HPDE6-E6E7 (cell line): Measurements from ENCODE around the gene SLC47A2.

Experiments used
- DNase-seq: peaks from one replicate; pipeline ENCODE4 v3.0.0; 2011; ENCODE audit warnings: missing footprints; ENCODE audit errors: extremely low spot score

The SLC47A2 gene

DNA sequence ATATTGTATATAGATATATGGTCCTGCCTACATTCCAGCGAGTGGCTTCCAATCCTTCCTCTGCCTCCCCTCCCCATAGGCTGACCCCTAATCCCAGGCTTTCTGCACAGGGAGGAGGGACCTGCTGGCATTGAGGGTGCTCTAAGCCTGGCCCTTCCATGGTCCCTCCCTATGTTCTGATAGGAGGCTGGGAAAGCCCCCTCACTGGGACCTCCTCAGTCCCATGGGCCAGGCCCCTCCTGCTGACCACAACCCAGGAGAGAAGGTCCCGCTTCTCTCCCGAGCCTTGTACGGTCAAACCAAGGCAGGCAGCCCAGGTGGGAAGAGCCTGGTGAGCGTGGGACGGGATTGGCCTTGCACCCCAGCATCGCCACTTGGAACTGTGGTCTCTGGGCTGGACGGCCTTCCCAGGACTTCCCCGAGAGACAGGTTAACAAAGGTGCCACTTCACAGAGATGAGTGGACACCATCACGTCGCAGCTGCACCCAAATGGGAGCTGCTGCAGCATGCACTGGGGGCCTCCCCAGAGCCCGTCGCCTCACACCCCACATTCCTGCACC lies 30.9 kb upstream of the SLC47A2 start:
- DNase-seq = no peak

DNA sequence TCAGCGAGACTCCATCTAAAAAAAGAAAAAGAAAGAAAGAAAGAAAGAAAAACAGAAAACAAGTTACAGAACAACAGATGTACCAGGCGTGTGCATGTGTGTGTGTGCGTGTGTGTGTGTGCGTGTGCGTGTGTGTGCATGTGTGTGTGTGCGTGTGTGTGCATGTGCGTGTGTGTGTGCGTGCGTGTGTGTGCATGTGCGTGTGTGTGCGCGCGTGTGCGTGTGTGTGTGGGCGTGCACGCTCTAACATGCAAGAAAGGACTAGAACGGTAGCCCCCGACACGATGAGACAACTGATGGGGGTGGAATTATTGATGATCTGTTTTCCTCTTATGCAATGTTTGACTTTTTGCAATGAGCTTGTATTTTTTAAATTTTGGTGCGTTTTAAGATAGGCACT lies 30.1 kb upstream of the SLC47A2 start:
- DNase-seq = no peak

DNA sequence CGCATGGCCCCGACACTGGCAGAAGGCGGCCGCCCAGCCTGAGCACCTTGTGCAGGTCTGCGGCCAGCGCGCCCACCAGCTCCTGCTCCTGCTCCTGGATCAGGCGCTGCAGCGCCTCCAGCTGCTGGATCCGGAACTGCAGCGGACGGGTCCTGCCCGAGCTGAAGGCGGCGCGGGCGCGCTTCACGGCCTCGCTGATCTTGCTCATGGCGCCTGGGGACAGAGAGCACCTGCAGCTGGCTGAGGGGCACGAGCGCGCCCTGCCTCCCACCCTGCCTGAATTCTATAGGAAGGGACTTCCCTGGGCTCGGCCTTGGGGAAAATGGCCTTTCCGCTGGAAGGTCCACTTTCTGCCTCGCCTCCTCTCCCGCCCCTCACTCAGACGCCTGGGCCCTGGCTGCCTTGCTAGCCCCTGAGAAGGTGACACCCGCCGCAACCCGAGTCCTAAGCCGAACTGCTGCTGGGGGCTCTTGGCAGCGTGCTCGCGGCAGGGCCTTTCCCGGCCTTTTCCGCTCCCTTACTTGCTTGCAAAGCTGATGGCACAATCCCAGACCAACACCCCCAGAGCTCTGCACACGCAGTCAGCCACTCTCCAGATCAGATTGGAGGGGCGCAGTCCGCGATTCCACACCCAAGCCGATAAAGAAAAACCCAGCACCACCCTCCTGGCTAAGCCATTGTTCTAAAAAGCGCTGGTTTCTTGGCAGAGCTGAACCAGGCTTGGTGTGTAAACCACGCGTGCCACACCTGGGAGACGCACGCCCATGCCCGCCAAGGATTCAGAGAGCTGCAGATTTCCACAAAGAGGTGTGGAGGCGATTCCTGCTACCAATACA lies 28.8 kb upstream of the SLC47A2 start:
- DNase-seq = no peak

DNA sequence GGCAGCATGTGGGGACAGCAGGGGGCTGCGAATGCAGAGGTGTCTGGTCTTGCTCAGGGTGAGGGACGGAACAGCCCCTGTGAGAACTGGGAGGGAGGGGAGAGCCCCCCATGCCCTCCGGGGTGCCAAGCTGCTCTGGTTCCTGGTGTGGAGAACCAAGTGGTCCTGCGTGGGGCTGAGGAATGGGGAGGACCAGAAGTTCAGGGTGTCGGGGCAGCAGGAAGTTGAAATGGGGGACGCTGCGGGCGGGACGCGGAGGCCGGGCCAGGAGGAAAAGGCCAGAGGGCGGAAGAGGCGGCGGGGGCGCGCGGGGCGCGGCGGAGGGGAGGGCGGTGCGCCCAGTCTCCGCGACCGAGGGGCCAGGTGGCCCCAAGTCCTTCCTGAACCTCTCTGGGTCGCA lies 28.1 kb upstream of the SLC47A2 start:
- DNase-seq = no peak

DNA sequence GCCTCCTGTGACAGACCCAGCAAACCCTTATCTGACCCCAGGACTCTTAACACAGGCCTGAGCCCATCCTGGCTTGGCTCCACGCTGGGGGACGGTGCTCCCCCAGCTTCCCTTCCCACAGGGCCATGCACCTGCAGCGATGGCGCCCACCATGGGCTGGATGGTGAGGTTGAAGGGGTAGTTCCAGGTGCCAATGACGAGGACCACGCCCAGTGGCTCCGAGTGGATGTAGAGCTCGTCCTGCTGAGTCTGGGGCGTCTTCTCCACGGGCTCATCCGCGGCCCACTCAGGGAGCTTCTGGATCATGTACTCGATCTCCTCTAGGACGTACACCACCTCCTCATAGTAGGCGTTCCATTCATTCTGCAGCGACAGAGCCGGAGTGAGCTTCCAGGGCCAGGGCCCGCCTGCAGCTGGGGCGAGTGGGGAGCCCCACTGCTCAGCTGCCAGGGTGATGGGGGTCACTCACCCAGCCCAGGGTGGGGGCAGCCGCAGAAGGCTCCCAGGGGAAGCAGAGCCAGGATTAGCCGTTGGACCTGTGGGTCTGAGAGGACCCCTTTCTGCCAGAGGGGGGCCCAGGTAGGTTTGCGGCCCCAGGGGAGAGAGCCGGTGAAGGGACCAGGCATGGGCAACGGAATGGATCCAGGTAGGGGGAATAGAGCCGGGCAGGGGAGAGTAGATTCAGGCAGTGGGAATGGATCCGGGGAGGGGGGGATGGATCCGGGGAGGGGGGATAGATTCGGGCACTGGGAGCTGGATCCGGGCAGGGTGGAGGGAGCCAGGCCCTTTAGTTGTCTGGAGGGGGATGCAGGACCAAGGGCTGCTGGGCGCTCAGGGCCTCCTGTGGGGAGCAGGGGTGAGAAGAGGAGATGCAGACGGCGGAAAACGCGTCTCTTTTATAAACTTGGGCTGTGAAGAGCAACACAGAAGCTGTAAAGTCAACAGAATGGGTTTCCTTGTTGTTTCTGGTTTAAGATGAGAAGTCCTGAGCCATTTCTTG lies 27.0 kb upstream of the SLC47A2 start:
- no peak for DNase-seq

DNA sequence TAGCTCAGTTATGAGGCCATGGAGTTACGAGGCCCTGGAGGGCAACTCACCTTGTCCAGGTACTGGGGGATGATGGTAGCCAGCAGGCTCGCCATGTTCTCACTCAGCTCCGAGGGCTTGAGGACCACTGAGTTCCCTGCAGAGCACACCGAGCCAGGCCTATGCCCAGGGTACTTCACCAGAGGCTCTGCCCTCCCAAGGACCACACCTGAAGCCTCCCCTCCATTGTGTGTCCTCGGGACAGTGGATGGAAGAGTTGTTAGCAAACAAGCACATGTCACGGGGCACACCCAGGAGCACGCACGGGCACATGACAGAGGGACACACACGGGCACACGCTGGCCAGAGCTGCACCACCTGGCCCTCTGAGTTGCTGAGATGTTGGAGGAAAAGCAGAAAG lies 26.1 kb upstream of the SLC47A2 start:
- DNase-seq = no peak

DNA sequence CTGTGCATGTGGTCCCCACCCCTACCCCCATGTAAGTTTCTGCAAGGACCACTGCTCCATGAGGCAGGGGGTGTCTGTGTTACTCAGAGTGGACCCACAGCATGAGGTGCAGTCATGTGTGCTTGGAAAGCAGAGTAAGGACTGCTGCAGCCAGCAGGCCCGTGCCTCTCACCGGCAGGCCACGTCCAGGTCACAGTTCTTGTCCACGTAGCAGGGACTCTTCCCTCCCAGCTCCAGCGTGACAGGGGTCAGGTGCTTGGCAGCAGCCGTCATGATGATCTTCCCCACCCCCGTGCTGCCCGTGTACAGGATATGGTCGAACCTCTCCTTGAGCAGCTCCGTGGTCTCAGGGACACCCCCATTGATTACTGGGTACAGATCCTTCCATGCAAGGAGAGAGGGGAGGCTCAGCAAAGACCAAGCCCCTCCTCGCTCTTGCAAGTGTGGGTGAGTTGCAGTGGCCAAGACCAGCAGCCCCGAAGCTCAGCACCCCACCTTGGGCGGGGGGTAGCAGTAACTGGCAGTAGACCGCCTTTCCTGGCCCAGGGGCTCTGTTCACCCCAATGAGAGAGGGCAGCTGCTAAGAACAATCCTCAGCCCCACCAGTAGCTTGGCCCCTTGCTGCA lies 25.6 kb upstream of the SLC47A2 start:
- no peak for DNase-seq

DNA sequence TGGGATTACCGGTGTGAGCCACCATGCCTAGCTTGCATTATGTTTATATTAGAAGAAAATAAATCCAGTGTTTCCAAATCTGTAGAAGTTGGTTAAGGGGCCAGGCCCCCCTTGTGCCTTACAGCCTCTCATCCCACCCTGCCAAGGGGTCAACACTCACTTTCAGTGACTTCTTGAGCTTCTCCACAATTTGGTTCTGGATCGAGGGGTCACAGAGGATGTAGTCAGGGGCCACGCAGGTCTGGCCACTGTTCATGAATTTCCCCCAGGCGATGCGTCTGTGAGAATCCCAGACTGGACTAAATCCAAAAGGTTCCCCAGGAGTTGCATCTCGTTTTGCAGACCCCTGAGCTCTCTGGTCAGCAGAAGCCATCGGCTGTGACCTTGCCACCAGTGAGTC lies 24.5 kb upstream of the SLC47A2 start:
- DNase-seq = no peak

DNA sequence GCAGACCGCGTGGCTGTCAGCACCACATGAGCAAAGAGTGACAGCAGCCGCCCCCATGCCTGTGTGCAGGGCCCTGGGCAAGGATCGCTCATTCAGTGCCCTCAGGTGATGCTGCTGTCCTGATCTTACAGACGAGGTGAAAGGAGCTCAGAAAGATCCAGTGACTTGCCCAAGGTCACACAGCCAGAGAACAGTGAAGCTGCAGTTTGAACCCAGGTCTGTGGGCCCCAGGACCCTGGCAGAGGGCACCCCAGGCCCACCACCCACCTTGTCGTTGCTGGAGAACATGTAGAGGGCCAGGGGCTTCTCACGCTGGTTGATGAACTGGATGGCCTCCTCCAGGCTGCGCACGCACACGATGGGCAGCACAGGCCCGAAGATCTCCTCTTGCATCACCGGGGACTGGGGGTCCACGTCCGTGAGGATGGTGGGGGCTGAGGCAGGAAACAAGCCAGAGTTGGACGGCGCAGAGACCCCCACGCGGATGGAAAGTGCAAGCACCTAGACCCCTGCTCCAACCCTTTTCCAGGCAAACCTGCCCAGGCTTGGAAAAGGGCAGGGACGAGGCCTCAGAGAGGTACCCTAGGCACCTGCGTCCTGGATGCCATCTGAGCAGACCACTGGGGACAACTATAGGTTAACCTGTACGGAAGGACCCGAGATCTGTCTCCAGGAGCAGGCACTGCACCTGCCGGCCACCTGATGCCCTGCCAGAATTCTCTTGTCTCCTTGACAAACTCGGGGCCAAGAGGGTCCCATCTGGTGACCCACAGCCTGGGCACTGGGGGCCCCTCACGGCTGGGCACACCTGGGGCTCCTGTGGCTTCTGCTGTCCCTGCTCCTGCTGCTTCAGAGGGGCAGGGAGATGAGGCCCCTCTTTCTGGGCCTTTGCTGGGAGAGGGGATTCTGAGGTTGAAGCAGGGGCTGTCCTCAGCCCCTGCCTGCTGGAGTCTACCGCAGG lies 23.1 kb upstream of the SLC47A2 start:
- DNase-seq = no peak

DNA sequence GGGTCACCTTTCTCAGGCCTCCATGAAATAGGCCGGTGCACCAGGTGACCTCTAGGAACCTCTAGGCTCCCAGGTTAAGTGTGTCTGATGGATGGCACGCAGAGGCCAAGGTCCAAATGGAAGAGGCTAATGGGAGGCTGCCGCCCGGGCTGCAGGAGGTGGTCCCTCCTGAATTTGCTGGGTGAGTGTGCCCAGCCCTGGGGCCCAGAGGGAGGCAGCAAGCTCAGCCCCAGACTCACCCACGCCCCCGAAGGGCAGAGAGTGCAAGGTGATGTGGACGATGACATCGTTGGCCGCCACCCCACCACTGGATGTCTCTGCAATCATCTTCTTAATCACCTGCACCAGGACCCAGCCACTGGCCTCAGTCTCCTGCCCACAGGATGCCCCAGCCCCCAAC lies 22.4 kb upstream of the SLC47A2 start:
- no peak for DNase-seq

DNA sequence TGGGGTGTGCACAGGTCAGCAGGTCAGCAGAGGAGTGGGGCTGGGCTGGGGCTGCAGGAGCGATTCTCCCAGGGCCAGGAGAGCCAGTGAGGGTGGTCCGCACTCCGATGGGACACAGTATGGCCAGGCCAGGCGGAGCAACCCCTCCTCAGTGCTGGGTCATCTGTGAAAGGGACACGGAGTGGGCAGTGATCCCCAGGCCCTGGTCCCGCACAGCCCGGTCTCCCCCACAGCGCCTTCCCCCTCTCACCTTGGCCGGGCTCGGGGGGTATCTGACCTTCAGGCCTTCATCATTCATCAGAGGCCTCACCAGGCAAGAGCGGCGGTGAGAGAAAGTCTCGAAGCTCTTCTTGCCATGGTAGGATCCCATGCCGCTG lies 21.7 kb upstream of the SLC47A2 start:
- DNase-seq = no peak

DNA sequence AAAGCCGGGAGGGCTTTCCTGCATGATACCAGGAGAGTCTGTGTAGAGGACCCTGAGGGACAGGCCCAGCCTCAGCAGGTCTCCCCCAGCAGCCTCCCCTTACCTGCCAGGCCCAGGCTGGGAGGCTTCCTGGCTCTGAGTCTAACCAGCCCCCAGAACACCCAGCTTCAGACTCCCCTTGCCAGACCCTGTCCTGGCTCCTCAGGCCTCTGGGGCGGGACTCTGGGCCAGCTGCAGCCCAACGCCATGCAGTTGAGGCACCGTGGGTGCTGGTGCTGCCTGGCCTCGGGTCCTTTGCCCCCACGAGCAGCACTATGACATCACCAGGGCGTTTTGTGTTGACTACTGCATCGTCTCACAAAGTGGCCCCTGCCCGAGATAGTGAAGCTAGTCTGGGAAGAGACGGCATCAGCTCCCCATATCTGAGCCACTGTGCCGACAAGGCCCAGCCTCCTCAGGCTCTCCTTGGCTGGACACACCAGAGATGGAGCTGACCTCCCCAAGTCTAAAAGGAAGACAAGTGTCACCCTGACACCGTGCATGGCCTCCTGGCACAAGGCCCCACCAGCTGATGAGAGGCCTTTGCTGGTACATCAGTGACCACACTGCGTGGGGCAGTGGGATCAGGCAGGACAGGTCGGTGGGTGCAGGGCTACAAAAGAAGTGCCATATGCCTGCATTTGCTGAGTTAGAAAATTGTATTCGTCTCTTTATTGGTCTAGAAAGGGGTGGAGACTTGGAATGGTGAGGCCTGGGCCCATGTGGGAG lies 21.1 kb upstream of the SLC47A2 start:
- no peak for DNase-seq

DNA sequence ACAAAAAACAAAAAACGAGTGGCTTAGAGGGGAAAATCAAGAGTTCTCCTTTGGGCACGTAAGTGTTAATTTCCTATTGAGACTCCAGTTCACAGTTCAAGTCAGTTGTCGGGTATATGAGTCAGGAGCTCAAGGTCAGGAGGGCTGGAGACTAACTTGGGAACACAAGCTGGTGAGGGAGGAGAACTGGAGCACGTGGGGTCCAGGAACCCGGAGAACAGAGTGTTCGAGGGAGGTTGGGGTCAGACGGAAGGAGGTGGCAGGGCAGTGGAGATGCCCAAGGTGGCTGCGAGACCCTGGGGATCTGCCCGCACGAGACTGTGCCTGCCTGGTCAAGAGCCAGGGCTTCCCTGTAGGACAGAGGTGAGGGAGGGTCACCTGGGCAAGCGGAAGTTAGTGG lies 19.7 kb upstream of the SLC47A2 start:
- DNase-seq = no peak

DNA sequence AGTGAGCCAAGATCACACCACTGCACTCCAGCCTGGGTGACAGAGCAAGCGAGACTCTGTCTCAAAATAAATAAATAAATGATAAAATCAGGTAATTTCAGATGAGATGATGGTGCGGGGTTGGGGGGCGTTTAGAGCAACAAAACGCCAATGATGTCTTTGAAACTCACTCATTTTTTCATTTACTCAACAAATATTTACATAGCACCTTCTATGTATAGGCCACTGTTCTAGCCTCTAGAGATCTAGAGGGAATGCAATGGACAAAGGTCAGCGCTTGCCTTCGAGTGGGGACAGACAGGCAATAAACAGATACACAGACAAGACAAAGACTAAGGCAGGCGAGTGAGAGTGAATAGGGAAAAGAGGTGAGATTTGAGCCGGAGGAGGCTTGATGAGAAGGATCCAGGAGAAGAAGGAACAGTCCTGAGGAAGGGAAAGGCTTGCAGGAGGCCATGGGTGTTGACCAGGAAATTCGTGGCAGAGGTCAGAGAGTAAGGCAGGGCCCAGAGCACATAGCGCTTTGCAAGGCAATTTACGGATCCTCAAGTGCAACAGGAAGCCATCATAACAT lies 17.7 kb upstream of the SLC47A2 start:
- no peak for DNase-seq

DNA sequence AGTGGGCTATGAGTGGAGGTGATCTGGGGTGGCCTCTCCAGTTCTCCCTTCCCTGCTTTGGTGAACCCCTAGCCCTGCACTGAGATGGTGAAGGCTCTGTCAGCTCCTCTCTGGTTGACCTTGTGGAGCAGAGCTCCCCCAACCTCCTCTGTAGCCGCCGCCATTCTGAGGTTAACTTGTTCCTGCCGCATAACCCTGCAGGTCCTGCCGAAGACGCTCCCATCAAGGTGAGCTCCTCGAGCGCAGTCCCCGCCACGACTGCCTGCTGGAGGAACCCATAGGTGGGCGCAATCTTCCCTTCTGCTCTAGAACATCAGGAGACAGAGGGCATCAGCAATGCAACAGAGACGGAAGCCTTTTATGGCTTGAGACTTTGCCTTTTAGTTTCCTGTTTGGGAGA lies 15.2 kb upstream of the SLC47A2 start:
- DNase-seq = no peak

DNA sequence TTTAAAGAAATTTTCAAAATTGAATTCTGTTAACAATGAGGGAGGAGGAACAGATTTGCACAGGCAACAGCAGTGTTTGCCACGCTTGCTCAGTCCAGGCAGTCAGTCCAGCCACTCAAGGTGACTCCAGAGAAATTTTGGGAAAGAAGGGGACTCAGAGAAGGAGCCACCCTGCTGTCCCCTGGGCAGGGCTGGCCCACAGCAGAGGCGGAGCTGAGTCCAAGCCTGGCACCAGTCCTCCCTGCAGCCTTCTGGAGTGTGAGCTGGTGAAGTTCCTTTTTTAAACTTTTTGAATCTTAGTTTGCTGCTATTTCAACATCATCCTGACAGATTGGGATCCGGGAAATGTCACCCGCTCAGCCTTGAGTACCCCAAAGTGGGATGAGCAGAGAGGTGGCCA lies 14.5 kb upstream of the SLC47A2 start:
- no peak for DNase-seq

DNA sequence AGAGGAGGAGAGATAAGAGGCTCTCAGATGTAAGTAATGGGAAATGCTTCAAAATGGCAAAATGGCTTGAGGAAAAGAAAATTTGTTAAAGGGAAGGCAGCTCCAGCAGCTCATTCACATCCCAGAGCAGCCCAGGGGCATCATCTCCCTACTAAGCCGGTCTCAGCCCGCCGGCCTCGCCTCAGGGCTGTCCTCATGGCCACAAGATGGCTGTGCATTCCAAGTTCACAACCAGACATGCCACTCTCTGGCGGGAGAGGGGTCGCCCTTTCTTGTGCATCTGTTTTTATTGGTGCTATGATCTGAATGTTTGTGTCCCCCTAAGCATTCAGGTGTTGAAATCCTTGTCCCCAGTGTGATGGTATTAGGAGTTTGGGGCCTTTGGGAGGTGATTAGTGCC lies 13.5 kb upstream of the SLC47A2 start:
- DNase-seq = no peak

DNA sequence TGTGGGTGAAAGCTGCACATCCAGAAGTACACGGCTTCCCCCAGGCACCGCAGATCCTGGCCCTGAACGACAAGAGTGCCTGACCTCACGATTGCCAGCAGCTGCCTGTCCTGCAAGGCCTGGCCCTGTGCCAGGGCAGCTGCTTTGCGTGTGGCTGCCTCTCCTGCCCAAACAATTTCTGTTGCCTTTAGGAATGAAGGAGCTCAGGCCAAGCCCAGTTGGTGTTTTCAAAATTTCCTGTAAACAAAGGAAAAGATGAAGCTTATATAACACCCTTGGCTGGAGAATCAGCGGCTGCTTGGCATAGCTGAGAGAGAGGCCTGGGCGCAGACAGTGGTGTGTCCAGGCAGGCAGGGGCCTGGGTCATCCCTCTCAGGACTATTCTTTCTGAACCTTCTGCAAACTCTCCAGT lies 11.7 kb upstream of the SLC47A2 start:
- peak; percentile 40 for DNase-seq

DNA sequence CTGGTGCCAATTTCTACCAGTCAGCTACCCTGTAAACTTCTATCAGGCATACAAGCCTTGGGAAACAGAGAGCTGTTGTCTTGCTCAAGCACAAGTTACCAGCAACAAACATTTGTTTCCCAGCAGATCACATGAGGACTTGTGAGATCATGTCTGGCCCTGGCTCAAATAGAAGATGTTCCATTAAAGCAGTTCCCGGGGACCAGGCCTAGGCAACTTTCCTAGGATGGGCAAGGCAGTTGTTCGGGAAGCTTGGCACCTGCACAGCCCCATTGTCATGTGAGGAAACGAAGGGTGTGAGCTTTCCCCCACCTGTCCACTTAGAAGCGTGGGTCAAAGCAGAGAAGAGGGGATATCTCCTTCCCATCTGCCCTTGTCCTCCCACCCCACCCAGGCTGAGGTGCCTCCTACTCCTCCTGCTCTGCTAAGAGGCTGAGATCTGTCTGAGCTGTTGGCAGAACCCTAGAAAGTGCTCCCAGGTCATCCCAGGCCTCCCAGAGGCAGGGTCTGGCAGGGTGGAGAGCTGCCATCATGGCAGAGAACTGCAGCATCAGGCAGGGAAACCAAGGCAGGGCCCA lies 11.2 kb upstream of the SLC47A2 start:
- peak; percentile 43 for DNase-seq
